Ovary (tissue), 3 donors: ENCODE measurements around the gene U2AF1L4.

Experiments used
- EP300 ChIP-seq: sonication (generic); formaldehyde crosslinking; IDR thresholded peaks from one replicate; pipeline ENCODE4 v1.6.1; 2017; ENCODE audit warnings: antibody characterized with exemption
- POLR2A ChIP-seq: fragments of 450-650 bp; IDR thresholded peaks from one replicate; pipeline ENCODE4 v1.6.1; 2017; ENCODE audit warnings: antibody characterized with exemption, mild to moderate bottlenecking, moderate library complexity
- TF ChIP-seq, protein P1 (sequence below), 3 donors: fragments of 450-650 bp in 2 of 3; fragments of 200-600 bp in 1 of 3; IDR thresholded peaks; one replicate each; pipeline versions ENCODE4 v1.5.1 to v1.8.0; 2016 to 2022; ENCODE audit warnings: antibody characterized with exemption in 3 of 3, mild to moderate bottlenecking in 1 of 3
- donor health status: DM: no; HTN: no; CAD: no.

DNA sequence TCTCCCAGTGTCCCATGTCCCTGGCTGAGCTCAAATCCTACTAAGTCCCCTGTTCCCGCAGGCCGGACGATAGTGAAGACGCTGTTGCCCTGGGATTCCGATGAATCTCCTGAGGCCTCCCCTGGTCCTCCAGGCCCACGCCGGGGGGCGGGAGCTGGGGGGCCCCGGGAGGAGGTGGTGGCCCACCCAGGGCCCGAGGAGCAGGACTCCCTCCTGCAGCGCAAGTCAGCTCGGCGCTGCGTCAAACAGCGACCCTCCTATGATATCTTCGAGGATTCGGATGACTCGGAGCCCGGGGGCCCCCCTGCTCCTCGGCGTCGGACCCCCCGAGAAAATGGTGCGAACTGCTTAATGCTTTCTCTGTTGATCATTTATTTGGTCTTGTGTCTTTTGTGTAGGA is 21.5 kb downstream of the U2AF1L4 start:
- TF ChIP-seq, protein P1, sequence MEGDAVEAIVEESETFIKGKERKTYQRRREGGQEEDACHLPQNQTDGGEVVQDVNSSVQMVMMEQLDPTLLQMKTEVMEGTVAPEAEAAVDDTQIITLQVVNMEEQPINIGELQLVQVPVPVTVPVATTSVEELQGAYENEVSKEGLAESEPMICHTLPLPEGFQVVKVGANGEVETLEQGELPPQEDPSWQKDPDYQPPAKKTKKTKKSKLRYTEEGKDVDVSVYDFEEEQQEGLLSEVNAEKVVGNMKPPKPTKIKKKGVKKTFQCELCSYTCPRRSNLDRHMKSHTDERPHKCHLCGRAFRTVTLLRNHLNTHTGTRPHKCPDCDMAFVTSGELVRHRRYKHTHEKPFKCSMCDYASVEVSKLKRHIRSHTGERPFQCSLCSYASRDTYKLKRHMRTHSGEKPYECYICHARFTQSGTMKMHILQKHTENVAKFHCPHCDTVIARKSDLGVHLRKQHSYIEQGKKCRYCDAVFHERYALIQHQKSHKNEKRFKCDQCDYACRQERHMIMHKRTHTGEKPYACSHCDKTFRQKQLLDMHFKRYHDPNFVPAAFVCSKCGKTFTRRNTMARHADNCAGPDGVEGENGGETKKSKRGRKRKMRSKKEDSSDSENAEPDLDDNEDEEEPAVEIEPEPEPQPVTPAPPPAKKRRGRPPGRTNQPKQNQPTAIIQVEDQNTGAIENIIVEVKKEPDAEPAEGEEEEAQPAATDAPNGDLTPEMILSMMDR (IDR thresholded peaks at IDR 0.05) = no peak
- TF ChIP-seq POLR2A (no peak), EP300 (no peak)
